HG03469 (cell line): ENCODE measurements around the gene TMEM212.
"Not testable (repeated sequence)": the region's sequence is repeated elsewhere in the genome, so short reads cannot be mapped to it uniquely, and the experiment has no call there.

Source experiments
- ATAC-seq: cut with Tn5 transposase; IDR thresholded peaks from one replicate; pipeline ENCODE4 v1.9.1; 2021; ENCODE audit warnings: mild to moderate bottlenecking, moderate library complexity, moderate number of reproducible peaks; ENCODE audit not compliant: unreplicated experiment

The TMEM212 gene

GRCh38 chr3:171883257-171883892 lies 40.2 kb downstream of the TMEM212 start:
- no peak for ATAC-seq

GRCh38 chr3:171883893-171884279 lies 40.7 kb downstream of the TMEM212 start:
- ATAC-seq: no peak

- ATAC-seq: no peak
These were observed 45.3 kb downstream of the TMEM212 start for GRCh38 chr3:171888466-171888865.

- no peak for ATAC-seq
These were observed 47.2 kb downstream of the TMEM212 start for GRCh38 chr3:171890398-171890797.

GRCh38 chr3:171892457-171892856 lies 49.3 kb downstream of the TMEM212 start:
- ATAC-seq: no peak

GRCh38 chr3:171895291-171895690 lies 52.1 kb downstream of the TMEM212 start:
- no peak for ATAC-seq

- ATAC-seq: no peak
These were observed 52.8 kb downstream of the TMEM212 start for GRCh38 chr3:171895900-171896299.

GRCh38 chr3:171896316-171896715 lies 53.2 kb downstream of the TMEM212 start:
- ATAC-seq: no peak

- no peak for ATAC-seq
These were observed 55.0 kb downstream of the TMEM212 start for GRCh38 chr3:171898192-171898591.

- no peak for ATAC-seq
These were observed 57.3 kb downstream of the TMEM212 start for GRCh38 chr3:171900446-171900845.

- no peak for ATAC-seq
These were observed 58.6 kb downstream of the TMEM212 start for GRCh38 chr3:171901615-171902312.

- no peak for ATAC-seq
These were observed 61.7 kb downstream of the TMEM212 start for GRCh38 chr3:171904829-171905228.

- not testable (repeated sequence) for ATAC-seq
These were observed 63.4 kb downstream of the TMEM212 start for GRCh38 chr3:171906503-171906902.

GRCh38 chr3:171906951-171907676 lies 64.0 kb downstream of the TMEM212 start:
- ATAC-seq: no peak

- ATAC-seq: no peak
These were observed 64.6 kb downstream of the TMEM212 start for GRCh38 chr3:171907761-171908160.

GRCh38 chr3:171908731-171909130 lies 65.6 kb downstream of the TMEM212 start:
- ATAC-seq: no peak
